Activated CD4-positive, alpha-beta memory T cell treated with anti-CD3 and anti-CD28 coated beads for 36 hours (primary cell): ENCODE measurements around the gene PACSIN1. TPM values are rescaled to one million over a fixed set of nuclear protein-coding genes. Genes with fewer than 3 reads are reported as not detected.

Source experiments
- CTCF ChIA-PET: fragments of 350-600 bp; sonication (Branson Sonifier 250); formaldehyde crosslinking; loops from one replicate; lab custom pipeline; 2021; ENCODE audit warnings: antibody characterized with exemption, inconsistent platforms; lab: Charles Lee
- POLR2A ChIA-PET: fragments of 350-600 bp; sonication (Branson Sonifier 250); formaldehyde crosslinking; loops from one replicate; lab custom pipeline; 2021; ENCODE audit warnings: antibody characterized with exemption; lab: Charles Lee
- DNase-seq: peaks from one replicate; pipeline ENCODE4 v3.0.0-alpha.2; 2020
- H3K27ac Mint-ChIP-seq: one replicate; pipeline ENCODE4 v1.8.0; 2021; ENCODE audit warnings: mixed read lengths
- H3K27me3 Mint-ChIP-seq: one replicate; pipeline ENCODE4 v1.8.0; 2021; ENCODE audit warnings: mixed read lengths
- H3K36me3 Mint-ChIP-seq: one replicate; pipeline ENCODE4 v1.8.0; 2021; ENCODE audit warnings: mixed read lengths
- H3K4me1 Mint-ChIP-seq: one replicate; pipeline ENCODE4 v1.8.0; 2021; ENCODE audit warnings: low read depth, mixed read lengths
- H3K4me3 Mint-ChIP-seq: one replicate; pipeline ENCODE4 v1.8.0; 2021; ENCODE audit warnings: mild to moderate bottlenecking, mixed read lengths
- H3K9me3 Mint-ChIP-seq: one replicate; pipeline ENCODE4 v1.8.0; 2021; ENCODE audit warnings: mixed read lengths
- intact Hi-C: fragments of 100-400 bp; cut with micrococcal nuclease; formaldehyde crosslinking; loops from one replicate; pipeline ENCODE4 v1.15.1; 2023
- total RNA-seq, 2 experiments: library from RNA; stranded (reverse); gene quantifications; one replicate each; pipeline ENCODE4 v1.2.3, GENCODE V29; 2021

PACSIN1 gene
- total RNA-seq, 2 experiments from 2014 or later: 0.10 to 0.40 TPM

DNA sequence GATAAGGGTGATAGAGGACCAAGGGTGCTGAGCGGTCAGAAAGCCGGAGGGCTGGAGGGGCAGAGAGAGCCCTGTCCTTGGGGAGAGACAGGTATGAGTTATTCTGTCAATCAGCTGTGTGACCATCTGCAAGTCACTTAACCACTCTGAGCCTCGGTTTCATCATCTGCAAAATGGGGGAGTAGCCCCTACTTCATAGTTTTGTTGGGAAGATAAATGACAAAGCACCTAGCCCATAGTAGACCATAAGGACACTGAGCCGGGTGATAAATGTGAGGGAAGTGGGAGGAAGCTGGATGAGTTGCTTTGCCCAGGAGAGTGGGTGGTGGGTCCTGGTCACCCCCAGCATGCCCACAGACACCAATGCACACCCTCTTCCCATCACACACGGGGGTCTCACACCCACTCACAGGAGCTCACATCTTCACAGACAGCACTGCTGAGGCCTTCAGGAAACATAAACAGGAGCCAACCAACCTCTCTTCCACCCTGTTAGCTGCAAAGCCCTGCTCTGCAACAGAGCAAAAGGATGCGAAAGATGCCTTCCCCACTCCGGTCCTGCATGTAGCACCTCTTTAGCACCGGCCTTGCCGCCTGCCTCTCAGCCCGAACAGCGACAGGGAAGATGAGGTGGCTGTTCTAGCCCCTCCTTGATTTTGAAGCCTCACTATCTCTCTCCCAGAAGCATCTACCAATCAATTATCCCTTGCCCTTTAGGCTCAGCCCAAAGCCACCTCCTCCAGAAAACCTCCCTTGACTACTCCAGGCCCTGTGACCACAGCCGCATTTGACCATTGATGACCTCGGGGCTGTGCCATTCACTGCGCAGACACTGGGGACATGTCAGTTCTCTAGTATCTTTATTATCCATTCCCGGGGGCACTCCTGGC is 71.3 kb downstream of the PACSIN1 start:
- Mint-ChIP-seq H3K27ac (no peak overlapping the region), H3K27me3 (no peaks in the 10 kb centered on the region), H3K9me3 (no peaks in the 10 kb centered on the region), H3K36me3 (no peaks in the 10 kb centered on the region), H3K4me3 (no peak overlapping the region), H3K4me1 (no peaks in the 10 kb centered on the region)
- CTCF ChIA-PET: no interaction called here
- no peak for DNase-seq
- intact Hi-C loops: no loop called here
- POLR2A ChIA-PET: no interaction called here

DNA sequence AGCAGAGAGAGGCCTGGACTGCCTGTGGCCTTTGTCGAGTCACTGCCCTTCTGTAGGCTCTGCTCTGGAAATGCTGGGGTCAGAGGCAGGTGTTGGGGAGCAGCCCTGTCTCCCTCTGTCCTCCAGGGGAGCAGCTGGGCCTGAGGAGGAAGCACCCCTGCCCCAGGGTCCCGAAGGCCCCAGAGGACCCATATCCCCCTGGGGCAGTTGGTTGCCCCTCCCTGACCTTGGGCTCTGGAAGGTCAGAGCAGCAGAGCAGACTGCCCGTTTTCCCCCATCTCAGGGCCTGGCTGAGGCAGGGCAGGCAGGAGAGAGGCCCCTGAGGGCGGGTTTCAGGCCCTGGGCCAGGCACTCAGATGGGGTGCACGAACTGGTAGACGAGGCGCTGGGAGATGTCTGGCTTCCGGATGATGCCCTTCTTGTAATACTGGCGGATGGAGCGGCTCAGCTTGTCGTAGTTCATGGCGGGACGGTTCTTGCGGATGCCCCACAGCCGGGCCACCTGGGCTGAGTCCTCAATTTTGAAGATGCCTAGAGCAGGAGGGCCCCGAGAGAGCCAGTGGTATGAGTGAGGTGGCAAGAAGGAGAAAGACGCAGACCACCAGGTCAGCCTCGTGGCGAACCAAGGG is 72.2 kb downstream of the PACSIN1 start:
- DNase-seq: no peak
- Mint-ChIP-seq H3K4me1 (no peaks in the 10 kb centered on the region), H3K36me3 (no peaks in the 10 kb centered on the region), H3K27ac (no peak overlapping the region), H3K4me3 (no peak overlapping the region), H3K9me3 (no peaks in the 10 kb centered on the region), H3K27me3 (no peaks in the 10 kb centered on the region)
- CTCF ChIA-PET: no interaction called here
- intact Hi-C loops: no loop called here
- POLR2A ChIA-PET: no interaction called here

DNA sequence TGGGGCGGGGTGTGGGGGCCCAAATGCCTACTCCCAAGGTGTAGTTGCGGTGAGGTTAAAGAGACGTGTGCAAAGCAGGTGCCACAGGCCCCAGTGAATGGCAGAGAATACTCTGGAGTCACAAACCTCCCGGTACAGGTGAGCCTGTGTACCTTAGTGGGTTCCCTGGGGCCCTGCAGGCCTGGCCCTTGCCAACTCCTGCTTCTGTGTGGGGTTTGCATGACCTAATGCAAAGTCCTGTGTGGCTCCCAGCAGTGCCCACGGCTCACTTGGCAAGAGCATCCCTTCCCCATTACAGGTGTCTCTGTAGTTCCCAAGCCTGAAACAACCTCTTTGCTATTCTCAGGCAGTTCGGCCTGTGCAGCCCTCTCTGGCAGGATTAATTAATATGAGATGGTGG is 72.7 kb downstream of the PACSIN1 start:
- no peak overlapping the region for H3K27ac Mint-ChIP-seq
- H3K4me1 Mint-ChIP-seq: no peaks in the 10 kb centered on the region
- H3K27me3 Mint-ChIP-seq: no peaks in the 10 kb centered on the region
- CTCF ChIA-PET: no interaction called here
- POLR2A ChIA-PET: no interaction called here
- H3K36me3 Mint-ChIP-seq: no peaks in the 10 kb centered on the region
- H3K9me3 Mint-ChIP-seq: no peaks in the 10 kb centered on the region
- intact Hi-C loops: no loop called here
- no peak for DNase-seq
- H3K4me3 Mint-ChIP-seq: no peak overlapping the region

DNA sequence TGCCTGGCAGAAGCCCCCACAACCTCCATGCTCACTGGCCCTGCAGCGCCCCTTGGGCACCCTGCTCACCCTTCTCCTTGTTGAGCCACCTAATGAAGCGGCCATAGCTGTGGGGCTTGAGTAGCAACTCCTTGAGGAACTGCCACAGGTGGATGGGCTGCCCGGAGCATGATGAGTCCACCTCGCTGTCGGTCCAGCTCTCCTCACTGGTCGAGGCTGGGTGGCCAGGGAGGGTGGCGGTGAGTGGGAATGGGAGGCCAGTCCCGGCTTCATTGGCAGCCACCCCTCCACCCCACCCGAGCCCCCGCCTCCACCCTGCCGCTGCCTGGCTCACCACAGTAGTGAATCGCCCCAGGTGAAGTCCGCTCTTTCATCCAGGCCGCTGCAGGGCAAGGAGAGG is 73.3 kb downstream of the PACSIN1 start:
- no peak overlapping the region for H3K4me3 Mint-ChIP-seq
- no peak for DNase-seq
- POLR2A ChIA-PET: no interaction called here
- no peaks in the 10 kb centered on the region for H3K27me3 Mint-ChIP-seq
- H3K36me3 Mint-ChIP-seq: no peaks in the 10 kb centered on the region
- intact Hi-C loops: no loop called here
- no peak overlapping the region for H3K27ac Mint-ChIP-seq
- no peaks in the 10 kb centered on the region for H3K4me1 Mint-ChIP-seq
- no peaks in the 10 kb centered on the region for H3K9me3 Mint-ChIP-seq
- CTCF ChIA-PET: interaction anchor here (0.5 kb wide), 1 partner anchor 385 kb away, joined by 3 read pairs; no protein-coding TSS in a partner anchor

DNA sequence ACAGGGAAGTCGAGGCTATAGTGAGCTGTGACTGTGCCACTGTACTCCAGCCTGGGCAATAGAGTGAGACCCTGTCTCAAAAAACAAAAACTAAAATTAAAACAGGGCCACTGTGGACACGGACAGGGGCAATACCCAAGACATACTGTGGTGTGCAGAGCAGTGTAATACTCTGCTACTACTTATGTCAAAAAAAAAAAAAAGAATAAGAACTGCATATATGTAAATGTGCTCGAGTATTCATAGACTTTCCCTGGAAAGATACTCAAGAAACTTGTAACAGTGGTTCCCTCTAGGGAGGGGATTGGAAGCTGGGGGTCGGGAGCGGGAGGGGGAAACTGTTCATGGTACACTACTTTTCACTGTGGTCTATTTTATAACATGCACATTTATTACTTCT is 74.3 kb downstream of the PACSIN1 start:
- no peaks in the 10 kb centered on the region for H3K27me3 Mint-ChIP-seq

DNA sequence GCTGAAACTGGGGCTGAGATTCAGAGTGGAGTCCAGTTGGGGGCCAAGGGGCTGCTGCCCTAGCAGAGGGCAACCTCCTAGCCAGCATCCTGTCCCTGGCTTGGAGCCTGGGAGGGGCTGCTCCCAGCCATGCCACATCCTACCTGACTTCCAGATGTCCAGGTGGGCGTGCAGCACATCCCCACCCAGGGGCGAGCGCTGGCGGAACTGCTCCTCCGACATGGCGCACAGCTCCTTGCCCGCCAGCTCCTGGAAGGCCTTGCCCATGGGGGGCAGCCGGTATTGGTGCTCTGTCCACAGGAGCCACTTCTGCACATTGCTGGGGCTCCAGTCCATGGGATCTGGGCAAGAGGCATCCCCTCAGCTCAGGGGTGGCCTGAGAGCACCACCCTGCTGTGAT is 75.0 kb downstream of the PACSIN1 start:
- ChIA-PET CTCF (no interaction called here), POLR2A (no interaction called here)
- H3K9me3 Mint-ChIP-seq: no peaks in the 10 kb centered on the region
- no peak overlapping the region for H3K4me3 Mint-ChIP-seq
- no peaks in the 10 kb centered on the region for H3K36me3 Mint-ChIP-seq
- H3K27me3 Mint-ChIP-seq: no peaks in the 10 kb centered on the region
- no peaks in the 10 kb centered on the region for H3K4me1 Mint-ChIP-seq
- DNase-seq: no peak
- H3K27ac Mint-ChIP-seq: no peak overlapping the region
- intact Hi-C loops: no loop called here

More for the DNA sequence above, 74.3 kb downstream of the PACSIN1 start:
- H3K9me3 Mint-ChIP-seq: no peaks in the 10 kb centered on the region
- no peak overlapping the region for H3K27ac Mint-ChIP-seq
- ChIA-PET CTCF (no interaction called here), POLR2A (no interaction called here)
- intact Hi-C loops: no loop called here
- H3K4me3 Mint-ChIP-seq: no peak overlapping the region
- no peaks in the 10 kb centered on the region for H3K36me3 Mint-ChIP-seq
- H3K4me1 Mint-ChIP-seq: no peaks in the 10 kb centered on the region
- DNase-seq: no peak

DNA sequence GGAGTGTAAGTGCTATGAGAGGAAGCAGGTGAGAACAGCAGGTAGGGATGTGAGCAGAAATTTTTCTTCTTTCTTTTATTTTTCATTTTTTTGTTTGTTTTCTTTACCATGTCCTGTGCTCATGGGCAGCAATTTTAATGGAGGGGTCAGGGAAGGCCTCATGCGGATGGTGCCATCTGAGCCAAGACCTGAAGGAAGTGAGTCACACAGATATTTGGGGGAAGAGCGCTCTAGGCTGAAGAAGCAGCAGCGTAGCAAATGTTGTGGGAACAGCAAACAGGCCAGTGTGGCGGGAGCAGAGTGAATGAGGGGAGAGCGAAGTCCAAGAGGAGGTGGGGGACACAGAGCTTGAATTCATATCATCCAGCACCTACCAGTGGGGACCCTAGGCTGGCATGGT is 77.5 kb downstream of the PACSIN1 start:
- H3K27me3 Mint-ChIP-seq: no peaks in the 10 kb centered on the region
- H3K36me3 Mint-ChIP-seq: no peaks in the 10 kb centered on the region
- DNase-seq: no peak
- H3K27ac Mint-ChIP-seq: no peak overlapping the region
- ChIA-PET CTCF (no interaction called here), POLR2A (no interaction called here)
- H3K9me3 Mint-ChIP-seq: no peaks in the 10 kb centered on the region
- H3K4me1 Mint-ChIP-seq: no peaks in the 10 kb centered on the region
- H3K4me3 Mint-ChIP-seq: no peak overlapping the region
- intact Hi-C loops: no loop called here

DNA sequence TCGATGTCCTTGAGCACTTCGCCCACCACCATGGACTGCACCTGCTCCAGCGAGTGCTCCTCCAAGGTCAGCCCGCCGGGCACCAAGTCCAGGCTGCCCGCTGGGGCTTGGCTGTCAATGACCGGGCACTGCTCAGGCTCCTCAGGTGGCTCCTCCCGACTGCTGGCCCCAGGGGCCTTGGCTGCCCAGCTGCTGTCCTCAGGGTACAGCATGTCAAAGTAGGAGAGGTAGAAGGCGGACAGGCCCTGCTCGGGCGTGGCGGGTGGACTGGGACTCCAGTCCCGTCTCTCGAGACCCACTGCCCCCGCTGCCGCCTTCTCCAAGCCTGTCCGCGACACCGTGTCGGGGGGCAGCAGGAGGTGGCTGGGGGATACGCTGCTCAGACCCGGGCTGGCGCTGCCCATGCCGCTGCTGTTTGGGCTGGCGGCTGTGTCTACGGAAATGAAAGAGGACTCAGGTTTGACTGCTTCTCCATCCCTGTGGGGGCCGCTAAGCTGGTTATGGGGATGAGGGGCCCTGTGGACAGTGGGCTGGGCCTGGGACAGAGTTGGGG is 78.3 kb downstream of the PACSIN1 start:
- Mint-ChIP-seq H3K9me3 (no peaks in the 10 kb centered on the region), H3K27ac (no peak overlapping the region), H3K4me1 (no peaks in the 10 kb centered on the region), H3K27me3 (no peaks in the 10 kb centered on the region), H3K4me3 (no peak overlapping the region), H3K36me3 (no peaks in the 10 kb centered on the region)
- DNase-seq: no peak
- ChIA-PET CTCF (no interaction called here), POLR2A (no interaction called here)
- intact Hi-C loops: no loop called here

DNA sequence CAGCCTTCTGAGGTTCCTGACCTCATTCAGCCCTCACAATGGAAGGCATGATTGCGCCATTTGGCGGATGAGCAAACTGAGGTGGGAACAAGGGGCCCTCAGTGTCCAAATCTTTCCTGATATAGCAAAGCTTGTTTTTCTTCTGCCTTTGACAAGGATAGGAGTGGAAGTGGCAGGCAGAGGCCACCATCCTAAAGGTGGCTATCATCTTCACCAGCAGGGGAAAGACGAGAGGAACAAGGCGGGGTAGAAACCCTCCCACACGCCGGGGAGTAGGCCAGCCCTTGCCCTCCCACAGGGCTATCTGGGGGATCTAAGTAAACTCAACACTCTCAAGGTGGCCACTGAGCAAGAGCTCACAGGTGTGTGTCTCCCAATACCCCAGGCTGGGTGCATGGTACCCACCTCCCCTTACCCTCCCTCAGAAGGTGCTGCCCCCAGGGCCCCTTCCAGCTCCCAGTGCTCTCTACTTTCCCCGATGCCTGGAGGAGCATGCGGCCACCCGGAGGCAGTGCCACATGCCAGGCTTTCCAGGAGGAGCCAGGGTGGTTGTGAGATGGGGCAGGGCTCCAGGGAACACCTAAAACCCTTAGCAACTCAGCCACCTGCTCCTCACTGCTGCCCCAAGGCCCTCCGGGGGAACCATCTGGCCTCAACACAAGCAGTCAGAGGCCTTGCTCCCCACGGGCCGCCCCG is 79.0 kb downstream of the PACSIN1 start:
- Mint-ChIP-seq H3K36me3 (no peaks in the 10 kb centered on the region), H3K27me3 (no peaks in the 10 kb centered on the region), H3K4me1 (no peaks in the 10 kb centered on the region), H3K27ac (no peak overlapping the region), H3K9me3 (no peaks in the 10 kb centered on the region), H3K4me3 (no peak overlapping the region)
- no peak for DNase-seq
- ChIA-PET CTCF (no interaction called here), POLR2A (interaction anchor here (0.6 kb wide), 1 partner anchor 261 kb away, joined by 3 read pairs; no protein-coding TSS in a partner anchor)
- intact Hi-C loops: no loop called here

DNA sequence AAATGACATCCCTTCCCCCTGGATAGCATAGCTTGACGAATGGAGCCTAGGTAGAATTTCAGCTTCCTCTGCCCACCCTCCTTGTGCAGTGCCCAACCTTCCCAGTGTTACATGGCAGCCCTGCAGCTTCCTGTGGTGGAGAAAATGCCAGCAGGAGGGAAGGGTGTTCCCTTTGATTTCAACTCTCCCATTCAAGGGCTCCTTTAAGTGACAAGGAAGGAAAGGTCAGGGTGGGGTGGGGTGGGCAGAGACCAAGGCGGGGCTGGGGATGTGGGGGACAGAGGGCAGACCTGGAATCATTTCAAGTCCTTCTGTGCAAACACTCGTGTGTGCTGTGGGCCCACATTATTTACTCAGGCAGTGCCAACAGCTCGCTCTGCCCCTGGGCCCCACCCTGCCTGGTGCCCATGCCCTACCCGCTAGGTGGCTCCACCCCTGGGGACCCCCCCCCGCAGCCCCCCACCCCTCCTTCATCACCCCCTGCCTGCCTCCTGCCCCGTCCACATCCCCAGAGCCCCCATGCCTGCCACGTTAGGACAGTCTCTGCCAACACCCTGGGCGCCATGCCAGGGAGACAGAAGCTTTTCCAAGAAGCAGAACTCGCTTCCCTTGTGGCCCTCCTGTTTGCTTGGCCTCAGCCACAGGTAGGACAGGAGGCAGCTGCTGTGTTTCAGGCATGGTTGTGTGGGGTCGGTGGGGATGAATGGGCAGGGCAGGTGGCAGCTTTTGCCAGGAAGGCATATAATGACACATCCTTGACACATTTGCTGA is 80.9 kb downstream of the PACSIN1 start:
- H3K27me3 Mint-ChIP-seq: no peaks in the 10 kb centered on the region
- H3K4me1 Mint-ChIP-seq: no peaks in the 10 kb centered on the region
- CTCF ChIA-PET: no interaction called here
- intact Hi-C loops: no loop called here
- no peak for DNase-seq
- H3K4me3 Mint-ChIP-seq: no peak overlapping the region
- no peak overlapping the region for H3K27ac Mint-ChIP-seq
- H3K9me3 Mint-ChIP-seq: no peaks in the 10 kb centered on the region
- POLR2A ChIA-PET: no interaction called here
- no peaks in the 10 kb centered on the region for H3K36me3 Mint-ChIP-seq

DNA sequence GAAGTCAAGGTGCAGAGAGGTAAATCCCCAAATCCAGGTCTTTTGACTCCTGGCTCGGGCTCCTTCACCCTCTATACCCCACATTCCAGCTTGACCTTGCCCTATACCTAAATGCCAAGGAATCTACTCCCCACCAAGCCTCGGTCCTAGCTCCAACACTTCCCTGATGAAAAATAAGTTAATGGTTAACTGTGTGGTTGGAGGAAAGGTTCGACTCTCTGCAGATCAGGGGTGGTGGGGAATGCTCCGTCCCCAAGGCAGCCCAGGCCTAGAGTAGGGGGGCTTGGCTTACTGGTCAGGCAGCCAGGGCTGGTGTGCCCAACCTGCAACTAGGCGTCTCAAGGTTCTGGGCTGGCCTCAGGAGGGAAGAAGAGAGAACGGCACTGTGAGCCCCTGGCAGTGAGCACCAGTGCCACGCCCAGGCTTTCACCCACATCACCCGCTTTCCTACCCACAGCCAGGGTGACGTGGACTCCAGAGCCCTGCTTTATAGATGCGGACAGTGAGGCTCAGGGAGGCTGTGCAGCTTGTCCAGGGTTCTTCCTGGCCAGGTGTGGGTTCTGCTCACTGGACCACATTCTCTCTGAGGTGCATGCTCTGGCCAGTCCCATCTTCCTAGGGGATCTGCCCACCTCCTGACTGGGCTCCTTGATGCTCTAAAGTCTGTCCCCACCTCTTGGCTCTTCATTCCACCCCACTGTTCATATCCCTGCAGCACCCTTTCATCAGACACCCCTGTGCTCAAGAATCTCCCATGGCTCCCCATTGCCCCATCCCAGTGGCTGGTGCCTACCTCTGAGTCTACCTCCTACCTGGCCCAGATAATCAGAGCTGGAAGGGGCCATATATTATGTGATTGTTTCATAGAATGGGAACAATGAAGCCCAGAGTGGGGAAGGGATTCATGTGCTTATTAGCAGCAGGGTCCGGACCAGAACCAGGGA is 82.1 kb downstream of the PACSIN1 start:
- ChIA-PET CTCF (interaction anchor here (0.6 kb wide), 1 partner anchor 693 kb away, joined by 4 read pairs; no protein-coding TSS in a partner anchor), POLR2A (no interaction called here)

More for the DNA sequence above, 82.1 kb downstream of the PACSIN1 start:
- H3K9me3 Mint-ChIP-seq: no peaks in the 10 kb centered on the region
- intact Hi-C loops: no loop called here
- H3K4me3 Mint-ChIP-seq: no peak overlapping the region
- H3K4me1 Mint-ChIP-seq: no peaks in the 10 kb centered on the region
- H3K27ac Mint-ChIP-seq: no peak overlapping the region
- DNase-seq: no peak
- no peaks in the 10 kb centered on the region for H3K36me3 Mint-ChIP-seq
- no peaks in the 10 kb centered on the region for H3K27me3 Mint-ChIP-seq
